ENCODE data around the gene ACTMAP.

DNA sequence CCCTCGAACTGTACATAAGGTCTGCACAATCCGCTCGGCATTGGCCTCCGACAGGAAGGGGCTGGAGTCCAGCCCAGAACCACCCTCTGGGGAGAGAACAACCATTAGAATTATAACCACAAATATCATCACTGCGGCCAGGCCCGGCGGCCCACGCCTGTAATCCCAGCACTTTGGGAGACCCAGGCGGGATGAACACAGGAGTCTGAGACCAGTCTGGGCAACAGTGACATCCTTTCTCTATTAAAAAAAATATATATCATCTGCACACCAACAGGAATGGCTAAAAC, 45.0 kb downstream of the ACTMAP start:
- TF ChIP-seq SP1 (IDR thresholded peaks at IDR 0.05) (no peak), BHLHE40 (IDR thresholded peaks at IDR 0.05; ENCODE audit: borderline replicate concordance) (no peak), L3MBTL2 (conservative IDR thresholded peaks at IDR 0.05) (no peak), ELF4 (IDR thresholded peaks at IDR 0.05) (no peak), FOXM1 (IDR thresholded peaks at IDR 0.05; ENCODE audit: borderline replicate concordance) (no peak)

Data from HEK293T (cell line).